ENCODE data around the gene ZNF768. TPM values are rescaled to one million over a fixed set of nuclear protein-coding genes. Genes with fewer than 3 reads are reported as not detected.
A peak's percentile ranks its signal among the peaks of the same experiment; 100 is the strongest.

The ZNF768 gene
- total and polyA plus RNA-seq, 2 of the 13 experiments (the other 11 are each of a cell fraction or from before 2014, with no cell fraction given) = 26.7 to 34.4 TPM

DNA sequence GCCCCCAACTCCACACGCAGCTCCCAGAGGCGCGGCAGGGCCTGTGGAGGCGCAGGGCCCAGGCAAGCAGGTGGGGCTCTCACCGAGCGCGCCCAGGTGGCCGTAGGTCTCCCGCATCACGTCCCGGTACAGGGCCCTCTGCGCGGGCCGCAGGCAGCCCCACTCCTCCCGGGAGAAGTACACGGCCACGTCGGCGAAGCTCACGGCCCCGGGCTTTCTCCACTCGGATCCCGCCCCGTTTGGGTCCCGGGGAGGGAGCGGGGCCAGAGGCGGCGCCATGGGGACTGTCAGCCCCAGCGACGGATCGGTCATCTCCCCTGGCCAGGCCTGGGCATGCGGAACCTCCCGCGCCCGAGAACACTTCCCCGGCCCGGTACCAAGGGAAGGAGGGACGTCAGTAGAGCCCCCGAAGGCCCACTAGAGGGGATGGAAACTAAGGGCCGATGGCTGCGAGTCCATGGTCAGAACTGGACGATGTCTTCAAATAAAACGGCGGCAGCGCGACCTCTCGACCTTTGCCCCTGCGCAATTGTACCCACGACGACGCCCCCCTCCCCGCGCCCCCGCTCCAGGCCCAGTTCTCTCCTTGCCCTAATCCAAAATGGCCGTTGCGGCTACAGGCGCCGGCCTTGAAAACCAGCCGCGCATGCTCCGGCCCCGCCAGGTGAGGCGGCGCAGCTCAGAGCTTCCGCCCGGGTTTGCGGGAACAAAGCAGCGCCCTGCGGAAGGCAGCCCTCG lies 8.2 kb upstream of the ZNF768 start, which contains the start of gene ZNF747 (continued):
- TF ChIP-seq, protein P1, sequence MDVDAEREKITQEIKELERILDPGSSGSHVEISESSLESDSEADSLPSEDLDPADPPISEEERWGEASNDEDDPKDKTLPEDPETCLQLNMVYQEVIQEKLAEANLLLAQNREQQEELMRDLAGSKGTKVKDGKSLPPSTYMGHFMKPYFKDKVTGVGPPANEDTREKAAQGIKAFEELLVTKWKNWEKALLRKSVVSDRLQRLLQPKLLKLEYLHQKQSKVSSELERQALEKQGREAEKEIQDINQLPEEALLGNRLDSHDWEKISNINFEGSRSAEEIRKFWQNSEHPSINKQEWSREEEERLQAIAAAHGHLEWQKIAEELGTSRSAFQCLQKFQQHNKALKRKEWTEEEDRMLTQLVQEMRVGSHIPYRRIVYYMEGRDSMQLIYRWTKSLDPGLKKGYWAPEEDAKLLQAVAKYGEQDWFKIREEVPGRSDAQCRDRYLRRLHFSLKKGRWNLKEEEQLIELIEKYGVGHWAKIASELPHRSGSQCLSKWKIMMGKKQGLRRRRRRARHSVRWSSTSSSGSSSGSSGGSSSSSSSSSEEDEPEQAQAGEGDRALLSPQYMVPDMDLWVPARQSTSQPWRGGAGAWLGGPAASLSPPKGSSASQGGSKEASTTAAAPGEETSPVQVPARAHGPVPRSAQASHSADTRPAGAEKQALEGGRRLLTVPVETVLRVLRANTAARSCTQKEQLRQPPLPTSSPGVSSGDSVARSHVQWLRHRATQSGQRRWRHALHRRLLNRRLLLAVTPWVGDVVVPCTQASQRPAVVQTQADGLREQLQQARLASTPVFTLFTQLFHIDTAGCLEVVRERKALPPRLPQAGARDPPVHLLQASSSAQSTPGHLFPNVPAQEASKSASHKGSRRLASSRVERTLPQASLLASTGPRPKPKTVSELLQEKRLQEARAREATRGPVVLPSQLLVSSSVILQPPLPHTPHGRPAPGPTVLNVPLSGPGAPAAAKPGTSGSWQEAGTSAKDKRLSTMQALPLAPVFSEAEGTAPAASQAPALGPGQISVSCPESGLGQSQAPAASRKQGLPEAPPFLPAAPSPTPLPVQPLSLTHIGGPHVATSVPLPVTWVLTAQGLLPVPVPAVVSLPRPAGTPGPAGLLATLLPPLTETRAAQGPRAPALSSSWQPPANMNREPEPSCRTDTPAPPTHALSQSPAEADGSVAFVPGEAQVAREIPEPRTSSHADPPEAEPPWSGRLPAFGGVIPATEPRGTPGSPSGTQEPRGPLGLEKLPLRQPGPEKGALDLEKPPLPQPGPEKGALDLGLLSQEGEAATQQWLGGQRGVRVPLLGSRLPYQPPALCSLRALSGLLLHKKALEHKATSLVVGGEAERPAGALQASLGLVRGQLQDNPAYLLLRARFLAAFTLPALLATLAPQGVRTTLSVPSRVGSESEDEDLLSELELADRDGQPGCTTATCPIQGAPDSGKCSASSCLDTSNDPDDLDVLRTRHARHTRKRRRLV (CRISPR knock-in tag; IDR thresholded peaks at IDR 0.05) = peak; percentile 91
- no peak for TF ChIP-seq ZNF850 (CRISPR knock-in tag; conservative IDR thresholded peaks at IDR 0.05)
- TF ChIP-seq, protein P2, sequence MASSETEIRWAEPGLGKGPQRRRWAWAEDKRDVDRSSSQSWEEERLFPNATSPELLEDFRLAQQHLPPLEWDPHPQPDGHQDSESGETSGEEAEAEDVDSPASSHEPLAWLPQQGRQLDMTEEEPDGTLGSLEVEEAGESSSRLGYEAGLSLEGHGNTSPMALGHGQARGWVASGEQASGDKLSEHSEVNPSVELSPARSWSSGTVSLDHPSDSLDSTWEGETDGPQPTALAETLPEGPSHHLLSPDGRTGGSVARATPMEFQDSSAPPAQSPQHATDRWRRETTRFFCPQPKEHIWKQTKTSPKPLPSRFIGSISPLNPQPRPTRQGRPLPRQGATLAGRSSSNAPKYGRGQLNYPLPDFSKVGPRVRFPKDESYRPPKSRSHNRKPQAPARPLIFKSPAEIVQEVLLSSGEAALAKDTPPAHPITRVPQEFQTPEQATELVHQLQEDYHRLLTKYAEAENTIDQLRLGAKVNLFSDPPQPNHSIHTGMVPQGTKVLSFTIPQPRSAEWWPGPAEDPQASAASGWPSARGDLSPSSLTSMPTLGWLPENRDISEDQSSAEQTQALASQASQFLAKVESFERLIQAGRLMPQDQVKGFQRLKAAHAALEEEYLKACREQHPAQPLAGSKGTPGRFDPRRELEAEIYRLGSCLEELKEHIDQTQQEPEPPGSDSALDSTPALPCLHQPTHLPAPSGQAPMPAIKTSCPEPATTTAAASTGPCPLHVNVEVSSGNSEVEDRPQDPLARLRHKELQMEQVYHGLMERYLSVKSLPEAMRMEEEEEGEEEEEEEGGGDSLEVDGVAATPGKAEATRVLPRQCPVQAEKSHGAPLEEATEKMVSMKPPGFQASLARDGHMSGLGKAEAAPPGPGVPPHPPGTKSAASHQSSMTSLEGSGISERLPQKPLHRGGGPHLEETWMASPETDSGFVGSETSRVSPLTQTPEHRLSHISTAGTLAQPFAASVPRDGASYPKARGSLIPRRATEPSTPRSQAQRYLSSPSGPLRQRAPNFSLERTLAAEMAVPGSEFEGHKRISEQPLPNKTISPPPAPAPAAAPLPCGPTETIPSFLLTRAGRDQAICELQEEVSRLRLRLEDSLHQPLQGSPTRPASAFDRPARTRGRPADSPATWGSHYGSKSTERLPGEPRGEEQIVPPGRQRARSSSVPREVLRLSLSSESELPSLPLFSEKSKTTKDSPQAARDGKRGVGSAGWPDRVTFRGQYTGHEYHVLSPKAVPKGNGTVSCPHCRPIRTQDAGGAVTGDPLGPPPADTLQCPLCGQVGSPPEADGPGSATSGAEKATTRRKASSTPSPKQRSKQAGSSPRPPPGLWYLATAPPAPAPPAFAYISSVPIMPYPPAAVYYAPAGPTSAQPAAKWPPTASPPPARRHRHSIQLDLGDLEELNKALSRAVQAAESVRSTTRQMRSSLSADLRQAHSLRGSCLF (CRISPR knock-in tag; IDR thresholded peaks at IDR 0.05; ENCODE audit: borderline replicate concordance) = no peak
- TF ChIP-seq, protein P3, sequence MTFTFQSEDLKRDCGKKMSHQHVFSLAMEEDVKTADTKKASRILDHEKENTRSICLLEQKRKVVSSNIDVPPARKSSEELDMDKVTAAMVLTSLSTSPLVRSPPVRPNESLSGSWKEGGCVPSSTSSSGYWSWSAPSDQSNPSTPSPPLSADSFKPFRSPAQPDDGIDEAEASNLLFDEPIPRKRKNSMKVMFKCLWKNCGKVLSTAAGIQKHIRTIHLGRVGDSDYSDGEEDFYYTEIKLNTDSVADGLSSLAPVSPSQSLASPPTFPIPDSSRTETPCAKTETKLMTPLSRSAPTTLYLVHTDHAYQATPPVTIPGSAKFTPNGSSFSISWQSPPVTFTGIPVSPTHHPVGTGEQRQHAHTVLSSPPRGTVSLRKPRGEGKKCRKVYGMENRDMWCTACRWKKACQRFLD (CRISPR knock-in tag; IDR thresholded peaks at IDR 0.05; ENCODE audit: borderline replicate concordance) = 0 out of 2 replicates have a peak, but pooled peaks have one; percentile 23
- TF ChIP-seq, protein P4, sequence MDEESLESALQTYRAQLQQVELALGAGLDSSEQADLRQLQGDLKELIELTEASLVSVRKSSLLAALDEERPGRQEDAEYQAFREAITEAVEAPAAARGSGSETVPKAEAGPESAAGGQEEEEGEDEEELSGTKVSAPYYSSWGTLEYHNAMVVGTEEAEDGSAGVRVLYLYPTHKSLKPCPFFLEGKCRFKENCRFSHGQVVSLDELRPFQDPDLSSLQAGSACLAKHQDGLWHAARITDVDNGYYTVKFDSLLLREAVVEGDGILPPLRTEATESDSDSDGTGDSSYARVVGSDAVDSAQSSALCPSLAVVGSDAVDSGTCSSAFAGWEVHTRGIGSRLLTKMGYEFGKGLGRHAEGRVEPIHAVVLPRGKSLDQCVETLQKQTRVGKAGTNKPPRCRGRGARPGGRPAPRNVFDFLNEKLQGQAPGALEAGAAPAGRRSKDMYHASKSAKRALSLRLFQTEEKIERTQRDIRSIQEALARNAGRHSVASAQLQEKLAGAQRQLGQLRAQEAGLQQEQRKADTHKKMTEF (CRISPR knock-in tag; IDR thresholded peaks at IDR 0.05) = peak; percentile 96
- TF ChIP-seq, protein P5, sequence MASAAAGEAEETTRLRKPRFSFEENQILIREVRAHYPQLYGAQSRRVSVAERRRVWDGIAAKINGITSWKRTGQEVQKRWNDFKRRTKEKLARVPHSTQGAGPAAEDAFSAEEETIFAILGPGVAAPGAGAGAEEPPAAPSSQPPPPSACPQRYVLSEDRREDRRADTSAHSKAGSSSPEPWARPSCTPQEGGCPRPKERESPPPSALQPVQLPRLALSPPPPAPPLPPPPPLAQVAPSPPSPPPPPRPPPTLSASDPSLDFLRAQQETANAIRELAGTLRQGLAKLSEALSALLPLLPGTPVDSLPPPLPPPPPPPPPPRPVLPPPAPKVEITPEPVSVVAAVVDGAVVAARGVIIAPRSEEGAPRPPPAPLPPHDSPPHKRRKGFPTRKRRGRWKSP (CRISPR knock-in tag; IDR thresholded peaks at IDR 0.05) = peak; percentile 81
- TF ChIP-seq PAF1 (CRISPR knock-in tag; IDR thresholded peaks at IDR 0.05) = 0 out of 2 replicates have a peak, but pooled peaks have one; percentile 50
- 0 out of 2 replicates have a peak, but pooled peaks have one; percentile 69 for TF ChIP-seq ZNF841 (CRISPR knock-in tag; IDR thresholded peaks at IDR 0.05; ENCODE audit: borderline replicate concordance)
- no peak for TF ChIP-seq KLF13 (CRISPR knock-in tag; IDR thresholded peaks at IDR 0.05)
- TF ChIP-seq MBNL3 (CRISPR knock-in tag; conservative IDR thresholded peaks at IDR 0.05) = no peak
- no peak for TF ChIP-seq ZNF432 (CRISPR knock-in tag; IDR thresholded peaks at IDR 0.05; ENCODE audit: borderline replicate concordance)
- TF ChIP-seq, protein P6, sequence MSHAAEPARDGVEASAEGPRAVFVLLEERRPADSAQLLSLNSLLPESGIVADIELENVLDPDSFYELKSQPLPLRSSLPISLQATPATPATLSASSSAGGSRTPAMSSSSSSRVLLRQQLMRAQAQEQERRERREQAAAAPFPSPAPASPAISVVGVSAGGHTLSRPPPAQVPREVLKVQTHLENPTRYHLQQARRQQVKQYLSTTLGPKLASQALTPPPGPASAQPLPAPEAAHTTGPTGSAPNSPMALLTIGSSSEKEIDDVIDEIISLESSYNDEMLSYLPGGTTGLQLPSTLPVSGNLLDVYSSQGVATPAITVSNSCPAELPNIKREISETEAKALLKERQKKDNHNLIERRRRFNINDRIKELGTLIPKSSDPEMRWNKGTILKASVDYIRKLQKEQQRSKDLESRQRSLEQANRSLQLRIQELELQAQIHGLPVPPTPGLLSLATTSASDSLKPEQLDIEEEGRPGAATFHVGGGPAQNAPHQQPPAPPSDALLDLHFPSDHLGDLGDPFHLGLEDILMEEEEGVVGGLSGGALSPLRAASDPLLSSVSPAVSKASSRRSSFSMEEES (CRISPR knock-in tag; IDR thresholded peaks at IDR 0.05) = peak; percentile 56; the same call in 1 of the 2 replicates

All from HepG2 (cell line).